Measurements from ENCODE around the gene KIAA0040. TPM values are rescaled to one million over a fixed set of nuclear protein-coding genes. Genes with fewer than 3 reads are reported as not detected.

KIAA0040 gene
- total RNA-seq, 1 experiment from 2014 or later, result 5.0 TPM

DNA sequence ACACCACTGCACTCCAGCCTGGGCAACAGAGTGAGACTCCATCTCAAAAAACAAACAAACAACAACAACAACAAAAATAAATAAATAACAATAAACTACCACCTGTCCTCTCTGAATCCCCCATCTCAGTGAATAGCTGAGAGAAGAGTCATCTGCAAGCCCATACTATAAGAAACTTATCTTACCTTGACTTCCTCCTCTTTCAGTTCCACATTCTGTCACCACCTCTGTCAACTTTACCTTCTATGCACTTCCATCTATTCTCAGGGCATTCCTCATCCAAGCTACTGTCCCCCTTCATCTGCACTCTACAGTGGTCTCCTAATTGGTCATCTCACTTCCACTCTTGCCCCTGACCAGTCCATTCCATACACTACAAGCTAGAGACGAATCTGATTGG lies 58.1 kb downstream of the KIAA0040 start:
- Histone ChIP-seq H2BK120ac (ENCODE audit: low read depth, low read length, poor library complexity, severe bottlenecking) (no peak overlapping the region), H3K4me1 (ENCODE audit: insufficient read depth, low read length) (peaks cover 15% of the 10 kb centered on the region; the same call in 1 of the 2 replicates), H3K79me1 (ENCODE audit: insufficient read depth, low read depth, low read length, poor library complexity, severe bottlenecking) (no peaks in the 10 kb centered on the region), H3T11ph (ENCODE audit: low read length) (no peak overlapping the region), H2BK15ac (ENCODE audit: low read depth, low read length) (no peak overlapping the region), H3K23ac (ENCODE audit: insufficient read length, low read depth, low read length) (no peak overlapping the region), H3K9ac (ENCODE audit: extremely low read depth, insufficient read length, low read length) (no peak overlapping the region), H3K27ac (ENCODE audit: insufficient read length, low read depth, low read length) (no peak overlapping the region), H2BK20ac (ENCODE audit: low read depth, low read length, poor library complexity, severe bottlenecking) (no peak overlapping the region), H4K20me1 (ENCODE audit: control insufficient read depth, insufficient read depth, insufficient read length) (no peaks in the 10 kb centered on the region), H2BK5ac (ENCODE audit: insufficient read length, low read length) (no peak overlapping the region), H3K56ac (ENCODE audit: insufficient read length, low read depth, low read length) (no peak overlapping the region), H3K4me2 (ENCODE audit: insufficient read depth, insufficient read length, low read length) (no peak overlapping the region), H3K79me2 (ENCODE audit: insufficient read depth, low read length) (no peaks in the 10 kb centered on the region), H4K5ac (ENCODE audit: insufficient read length, low read depth, low read length) (no peak overlapping the region), H3K23me2 (ENCODE audit: insufficient read length, low read depth, low read length, poor library complexity, severe bottlenecking) (no peaks in the 10 kb centered on the region), H3K4ac (ENCODE audit: low read depth, low read length) (no peak overlapping the region), H3K9me3 (ENCODE audit: control insufficient read depth, low read depth, low read length) (no peaks in the 10 kb centered on the region), H3K14ac (ENCODE audit: insufficient read depth, low read length) (no peak overlapping the region), H3K18ac (ENCODE audit: insufficient read length, low read depth, low read length) (no peak overlapping the region), H2AFZ (ENCODE audit: low read length) (no peak overlapping the region), H2AK5ac (ENCODE audit: insufficient read length, low read length) (no peak overlapping the region), H4K8ac (replicated peaks; ENCODE audit: insufficient read length, low read depth, low read length) (no peak overlapping the region), H4K91ac (ENCODE audit: insufficient read length, low read depth, low read length) (no peak overlapping the region), H2BK12ac (ENCODE audit: insufficient read length, low read depth, low read length) (no peak overlapping the region), H3K27me3 (ENCODE audit: insufficient read depth, low read length) (0 out of 2 replicates have a peak, but pooled peaks cover 2% of the 10 kb centered on the region)
- Mint-ChIP-seq H3K36me3 (ENCODE audit: insufficient read depth in 1 of 3, low read depth in 3 of 3) (peaks cover 0 to 3% (median 0%) of the 10 kb centered on the region in 3 experiments; a peak in 2 of 7 replicates), H3K9me3 (peaks cover 0 to 2% of the 10 kb centered on the region in 2 experiments; a peak in 2 of 5 replicates), H3K27me3 (ENCODE audit: low read depth) (peaks cover 3% of the 10 kb centered on the region), H3K27ac (no peak overlapping the region), H3K4me1 (peaks cover 32 to 33% of the 10 kb centered on the region in 2 experiments), H3K4me3 (no peak overlapping the region)
- TF ChIP-seq CTCF (conservative IDR thresholded peaks at IDR 0.05), result no peak
- no peak for DNase-seq
- no CpG with 5 or more reads among the region's 1 CpG for WGBS (ENCODE audit: extremely low coverage, insufficient read length, low lambda C conversion rate)

Measured in H9 (cell line).